PC-9 (cell line): Measurements from ENCODE around the gene SF3A2. TPM values are rescaled to one million over a fixed set of nuclear protein-coding genes. Genes with fewer than 3 reads are reported as not detected.

Experiments
- BruUV-seq: library from RNA; stranded (reverse); fragments of 400-500 nt; replicated peaks from 2 replicates; lab custom pipeline; 2021; lab: Mats Ljungman, UMichigan
- CTCF ChIA-PET: fragments of 300-600 bp; sonication (Branson Sonifier 250); formaldehyde crosslinking; loops from one replicate; lab custom pipeline; 2022; ENCODE audit warnings: antibody characterized with exemption; lab: Charles Lee
- POLR2A ChIA-PET: fragments of 300-600 bp; sonication (Branson Sonifier 250); formaldehyde crosslinking; loops from one replicate; lab custom pipeline; 2022; ENCODE audit warnings: antibody characterized with exemption; ENCODE audit not compliant: unreplicated experiment; lab: Charles Lee
- DNase-seq, 2 experiments: peaks; one replicate each; pipeline versions ENCODE4 v3.0.0 to v3.0.0-alpha.2; 2015 to 2022; ENCODE audit warnings: mixed read lengths in 1 of 2
- H2AFZ ChIP-seq: fragments of 200-600 bp; sonication (generic); 2 replicates; pipeline ENCODE4 v1.8.1; 2017; ENCODE audit warnings: antibody characterized with exemption
- H3F3A ChIP-seq: fragments of 200-600 bp; sonication (generic); 2 replicates; pipeline ENCODE4 v1.8.1; 2017; ENCODE audit warnings: antibody characterized with exemption, mild to moderate bottlenecking, low read depth; ENCODE audit not compliant: insufficient read depth
- H3K27ac ChIP-seq: fragments of 200-600 bp; sonication (generic); 2 replicates; pipeline ENCODE4 v1.6.1; 2016; ENCODE audit warnings: mixed run types
- H3K27me3 ChIP-seq: fragments of 200-600 bp; sonication (generic); 2 replicates; pipeline ENCODE4 v1.6.1; 2016; ENCODE audit warnings: low read depth, mixed run types; ENCODE audit not compliant: insufficient read depth
- H3K36me3 ChIP-seq: fragments of 200-600 bp; sonication (generic); 2 replicates; pipeline ENCODE4 v1.6.1; 2016; ENCODE audit warnings: low read depth, mixed run types
- H3K4me1 ChIP-seq: fragments of 200-600 bp; sonication (generic); replicated peaks from 2 replicates; pipeline ENCODE4 v1.6.1; 2016; ENCODE audit warnings: mixed run types; ENCODE audit not compliant: insufficient read depth
- H3K4me2 ChIP-seq: fragments of 200-600 bp; sonication (generic); 2 replicates; pipeline ENCODE4 v1.6.1; 2017; ENCODE audit warnings: mixed run types
- H3K4me3 ChIP-seq: fragments of 200-600 bp; sonication (generic); 2 replicates; pipeline ENCODE4 v1.6.1; 2016; ENCODE audit warnings: mixed run types
- H3K79me2 ChIP-seq: fragments of 200-600 bp; sonication (generic); 2 replicates; pipeline ENCODE4 v1.6.1; 2017; ENCODE audit warnings: low read depth, mixed run types
- H3K9me2 ChIP-seq: fragments of 200-600 bp; sonication (generic); 2 replicates; pipeline ENCODE4 v1.8.1; 2017; ENCODE audit warnings: mild to moderate bottlenecking; ENCODE audit not compliant: insufficient read depth
- H3K9me3 ChIP-seq: fragments of 200-600 bp; sonication (generic); 2 replicates; pipeline ENCODE4 v1.8.1; 2016; ENCODE audit warnings: low read depth; ENCODE audit not compliant: insufficient read depth
- H4K20me1 ChIP-seq: fragments of 200-600 bp; sonication (generic); 2 replicates; pipeline ENCODE4 v1.8.1; 2017; ENCODE audit not compliant: insufficient read depth
- CTCF ChIP-seq: fragments of 200-600 bp; sonication (generic); conservative IDR thresholded peaks from 2 replicates; pipeline ENCODE4 v1.6.1; 2017; ENCODE audit warnings: mixed run types, antibody characterized with exemption, mild to moderate bottlenecking, moderate library complexity
- EZH2 ChIP-seq: fragments of 200-600 bp; sonication (generic); IDR thresholded peaks from 2 replicates; pipeline ENCODE4 v1.8.0; 2017; ENCODE audit warnings: antibody characterized with exemption, low read depth
- intact Hi-C: fragments of 100-400 bp; cut with micrococcal nuclease; formaldehyde crosslinking; loops from one replicate; pipeline ENCODE4 v1.10.0; 2022; ENCODE audit not compliant: unreplicated experiment
- total RNA-seq: library from RNA; stranded (reverse); gene quantifications from 2 replicates; pipeline ENCODE4 v1.2.3, GENCODE V29; 2021

Gene SF3A2
- total RNA-seq, 1 experiment from 2014 or later: 83.0 TPM

GRCh38 chr19:2245273-2245672 lies 8.6 kb downstream of the SF3A2 start:
- BruUV-seq: no TSS peak
- Histone ChIP-seq H2AFZ (no peak overlapping the region), H3K9me3 (no peaks in the 10 kb centered on the region), H3K4me2 (no peak overlapping the region), H3F3A (no peaks in the 10 kb centered on the region), H3K4me1 (no peaks in the 10 kb centered on the region), H3K79me2 (peaks cover 30% of the 10 kb centered on the region), H3K4me3 (no peak overlapping the region), H3K36me3 (no peaks in the 10 kb centered on the region), H3K27ac (no peak overlapping the region), H4K20me1 (peaks cover 35% of the 10 kb centered on the region), H3K27me3 (no peaks in the 10 kb centered on the region), H3K9me2 (no peaks in the 10 kb centered on the region)
- TF ChIP-seq EZH2 (no peak), CTCF (no peak)
- ChIA-PET CTCF (no interaction called here), POLR2A (no interaction called here)
- no peak for DNase-seq
- intact Hi-C loops: no loop called here

- ChIA-PET POLR2A (no interaction called here), CTCF (no interaction called here)
- H3K36me3 ChIP-seq: no peaks in the 10 kb centered on the region
- no peaks in the 10 kb centered on the region for H3K27me3 ChIP-seq
- no peak overlapping the region for H3K4me2 ChIP-seq
- H3F3A ChIP-seq: no peaks in the 10 kb centered on the region
- no peak overlapping the region for H3K4me3 ChIP-seq
- no peaks in the 10 kb centered on the region for H3K9me3 ChIP-seq
- DNase-seq: no peak
- peaks cover 22% of the 10 kb centered on the region for H3K79me2 ChIP-seq
- no peaks in the 10 kb centered on the region for H3K9me2 ChIP-seq
- intact Hi-C loops: no loop called here
- TF ChIP-seq CTCF: no peak
- no peak for TF ChIP-seq EZH2
- peaks cover 26% of the 10 kb centered on the region for H4K20me1 ChIP-seq
- BruUV-seq: no TSS peak
- no peak overlapping the region for H2AFZ ChIP-seq
- H3K4me1 ChIP-seq: no peaks in the 10 kb centered on the region
- no peak overlapping the region for H3K27ac ChIP-seq
Observed at GRCh38 chr19:2246014-2246620, 9.5 kb downstream of the SF3A2 start.

- no peaks in the 10 kb centered on the region for H3F3A ChIP-seq
- no peak for TF ChIP-seq EZH2
- TF ChIP-seq CTCF: no peak
- no peaks in the 10 kb centered on the region for H3K36me3 ChIP-seq
- no peaks in the 10 kb centered on the region for H3K9me2 ChIP-seq
- CTCF ChIA-PET: no interaction called here
- H3K79me2 ChIP-seq: peaks cover 14% of the 10 kb centered on the region
- H3K27ac ChIP-seq: no peak overlapping the region
- no peaks in the 10 kb centered on the region for H3K27me3 ChIP-seq
- peaks cover 20% of the 10 kb centered on the region for H4K20me1 ChIP-seq
- no peak overlapping the region for H2AFZ ChIP-seq
- intact Hi-C loops: no loop called here
- no peak overlapping the region for H3K4me2 ChIP-seq
- no peak overlapping the region for H3K4me3 ChIP-seq
- POLR2A ChIA-PET: no interaction called here
- DNase-seq: no peak
- H3K9me3 ChIP-seq: no peaks in the 10 kb centered on the region
- no peaks in the 10 kb centered on the region for H3K4me1 ChIP-seq
- BruUV-seq: no TSS peak
Observed at GRCh38 chr19:2246801-2247361, 10.3 kb downstream of the SF3A2 start.
